MM.1S (cell line): Measurements from ENCODE around the gene SRGAP2.
"Not testable (repeated sequence)": the region's sequence is repeated elsewhere in the genome, so short reads cannot be mapped to it uniquely, and the experiment has no call there.

Source experiments
- DNase-seq: peaks from one replicate; pipeline ENCODE4 v3.0.0-alpha.2; 2015
- H2AFZ ChIP-seq: fragments of 300-600 bp; sonication (generic); 2 replicates; pipeline ENCODE4 v1.6.0; 2016; ENCODE audit warnings: antibody characterized with exemption, low read length
- H3F3A ChIP-seq: fragments of 300-600 bp; sonication (generic); 2 replicates; pipeline ENCODE4 v1.6.1; 2016; ENCODE audit warnings: mild to moderate bottlenecking, antibody characterized with exemption, low read length, moderate library complexity, mixed read lengths; ENCODE audit not compliant: insufficient read depth
- H3K27ac ChIP-seq: fragments of 300-600 bp; sonication (generic); 2 replicates; pipeline ENCODE4 v1.5.1; 2016; ENCODE audit warnings: mild to moderate bottlenecking, low read length
- H3K27me3 ChIP-seq: fragments of 300-600 bp; sonication (generic); replicated peaks from 2 replicates; pipeline ENCODE4 v1.6.0; 2016; ENCODE audit warnings: low read length; ENCODE audit not compliant: insufficient read depth
- H3K36me3 ChIP-seq: fragments of 300-600 bp; sonication (generic); replicated peaks from 2 replicates; pipeline ENCODE4 v1.6.1; 2016; ENCODE audit warnings: mild to moderate bottlenecking, low read length, mixed read lengths; ENCODE audit not compliant: insufficient read depth
- H3K4me1 ChIP-seq: fragments of 300-600 bp; sonication (generic); 2 replicates; pipeline ENCODE4 v1.6.1; 2016; ENCODE audit warnings: low read length, mixed read lengths
- H3K4me2 ChIP-seq: fragments of 300-600 bp; sonication (generic); 2 replicates; pipeline ENCODE4 v1.6.0; 2016; ENCODE audit warnings: low read depth, low read length
- H3K4me3 ChIP-seq: fragments of 300-600 bp; sonication (generic); 2 replicates; pipeline ENCODE4 v1.5.1; 2016; ENCODE audit warnings: low read length, mixed read lengths
- H3K79me2 ChIP-seq: fragments of 300-600 bp; sonication (generic); 2 replicates; pipeline ENCODE4 v1.6.1; 2016; ENCODE audit warnings: mixed run types, low read length, mixed read lengths
- H3K9ac ChIP-seq: fragments of 300-600 bp; sonication (generic); 2 replicates; pipeline ENCODE4 v1.6.1; 2016; ENCODE audit warnings: low read length, mixed read lengths
- H3K9me2 ChIP-seq: fragments of 300-600 bp; sonication (generic); replicated peaks from 2 replicates; pipeline ENCODE4 v1.6.1; 2016; ENCODE audit warnings: mild to moderate bottlenecking, low read length, mixed read lengths; ENCODE audit not compliant: insufficient read depth
- H3K9me3 ChIP-seq: fragments of 300-600 bp; sonication (generic); replicated peaks from 2 replicates; pipeline ENCODE4 v1.6.1; 2016; ENCODE audit warnings: mild to moderate bottlenecking, low read length, mixed read lengths; ENCODE audit not compliant: insufficient read depth
- H4K20me1 ChIP-seq: fragments of 300-600 bp; sonication (generic); 2 replicates; pipeline ENCODE4 v1.6.1; 2016; ENCODE audit warnings: mild to moderate bottlenecking, low read length, moderate library complexity, mixed read lengths; ENCODE audit not compliant: insufficient read depth

SRGAP2 gene

DNA sequence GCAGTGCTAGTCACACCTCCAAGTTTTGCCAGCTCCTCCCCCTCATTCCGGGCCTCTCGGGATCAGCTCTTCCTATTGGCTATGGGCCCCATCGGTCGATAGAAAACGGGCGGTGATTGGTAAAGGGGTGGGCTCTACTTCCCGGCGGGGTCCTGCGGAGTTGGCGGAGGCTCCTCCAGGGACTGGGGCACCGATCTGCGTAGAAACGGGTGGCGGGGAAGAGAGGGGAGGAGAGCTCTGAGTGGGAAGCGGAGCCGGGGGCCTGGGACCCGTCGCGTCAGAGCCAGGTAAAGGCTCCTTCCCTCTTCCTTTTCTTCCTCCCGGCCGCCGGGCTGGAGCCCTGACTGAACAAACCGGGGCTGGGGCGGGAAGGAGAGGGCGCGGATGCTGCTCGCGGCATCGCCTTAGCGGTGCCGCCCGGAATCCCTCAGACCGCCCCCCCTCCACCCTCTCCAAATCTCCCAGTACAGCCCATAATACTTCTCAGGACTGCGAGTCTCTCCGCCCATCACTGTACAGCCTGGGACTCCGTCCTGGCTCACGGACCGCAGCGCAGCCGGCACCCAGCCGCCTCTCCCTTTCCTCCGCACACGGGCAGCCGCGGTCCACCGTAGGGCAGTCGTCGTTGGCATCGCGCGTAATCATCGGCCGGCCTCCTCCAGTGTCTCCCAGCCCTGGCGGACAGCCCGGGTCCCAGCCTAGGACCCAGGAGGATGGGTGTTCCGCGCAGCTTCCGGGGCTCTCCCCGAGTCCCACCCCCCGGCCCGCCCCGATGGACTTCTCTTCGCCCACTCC, at the start of gene SRGAP2:
TSS of gene SRGAP2 (plus strand) at position 178 of the 795 bp plus-strand sequence. CDS start 2,430 bp downstream, outside the sequence.
- peak within 1 kb of the TSS; percentile 62; the same call in 1 of the 2 replicates for H3K9ac ChIP-seq
- H2AFZ ChIP-seq, H3K4me2 ChIP-seq: not testable (repeated sequence)

DNA sequence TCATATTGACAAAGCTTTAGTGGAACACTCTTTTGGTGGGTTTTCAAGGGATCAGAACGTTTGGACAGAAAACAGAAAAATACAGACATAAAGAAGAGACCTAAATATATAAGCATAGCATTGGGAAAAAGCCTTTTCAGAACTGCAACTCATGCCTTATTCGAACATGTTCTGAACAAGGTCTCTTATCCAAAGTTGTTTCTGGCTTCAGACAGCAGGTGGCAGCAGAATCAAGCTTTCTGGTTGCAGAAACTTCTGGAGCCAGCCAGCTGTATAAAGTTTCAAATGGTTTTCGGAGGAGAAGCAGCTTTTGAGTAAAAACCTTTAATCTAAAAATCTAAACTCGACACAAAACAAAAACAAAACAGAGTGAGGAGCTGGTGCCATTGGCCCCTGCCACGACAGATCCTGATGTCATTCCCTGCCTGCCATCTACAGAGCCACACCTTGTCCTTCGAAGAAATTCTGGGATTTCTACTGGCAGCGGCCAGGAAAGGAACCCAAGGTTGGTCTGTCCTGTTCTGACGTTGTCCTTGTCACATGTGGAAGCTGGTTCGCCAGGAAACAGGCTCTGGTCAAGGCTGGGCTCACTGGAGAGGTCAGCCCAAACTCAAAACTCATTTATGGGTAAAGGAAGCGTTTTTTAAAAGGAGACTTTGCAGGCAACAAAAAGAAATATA, 35.9 kb upstream of the SRGAP2 start:
- not testable (repeated sequence) for H3K4me1 ChIP-seq, H3K27me3 ChIP-seq, H3K79me2 ChIP-seq, H3K9me2 ChIP-seq, H3K36me3 ChIP-seq, H3K27ac ChIP-seq, H3K4me3 ChIP-seq, H3K9me3 ChIP-seq, H3K9ac ChIP-seq, H2AFZ ChIP-seq, H4K20me1 ChIP-seq, DNase-seq, H3K4me2 ChIP-seq, H3F3A ChIP-seq

More for the DNA sequence above, at the start of gene SRGAP2:
- not testable (repeated sequence) for H3K36me3 ChIP-seq, H3K9me3 ChIP-seq, H4K20me1 ChIP-seq, H3K4me1 ChIP-seq, H3K79me2 ChIP-seq, H3K27me3 ChIP-seq, H3K9me2 ChIP-seq, H3F3A ChIP-seq
- DNase-seq, result peak; percentile 62
- Histone ChIP-seq H3K27ac (peak within 1 kb of the TSS; percentile 59; the same call in 1 of the 2 replicates), H3K4me3 (peak within 1 kb of the TSS; percentile 55; the same call in 1 of the 2 replicates)

DNA sequence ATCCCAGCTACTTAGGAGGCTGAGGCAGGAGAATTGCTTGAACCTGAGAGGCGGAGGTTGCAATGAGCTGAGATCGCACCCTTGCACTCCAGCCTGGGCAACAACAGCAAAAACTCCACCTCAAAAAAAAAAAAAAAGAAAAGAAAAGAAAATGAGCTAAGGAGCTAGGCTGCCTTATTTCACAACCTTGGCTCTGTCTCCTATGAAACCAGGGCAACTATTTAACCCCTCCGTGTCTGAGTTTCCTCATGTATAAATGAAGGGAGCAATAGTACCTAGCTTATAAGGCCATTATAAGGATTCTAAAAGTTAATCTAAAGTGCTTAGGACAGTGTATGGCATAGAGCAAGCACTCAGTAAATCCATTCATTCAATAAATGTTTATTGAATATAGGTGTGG, 33.5 kb upstream of the SRGAP2 start:
- H3K9ac ChIP-seq, H3K79me2 ChIP-seq, H3K9me3 ChIP-seq, H3F3A ChIP-seq, DNase-seq, H2AFZ ChIP-seq, H3K36me3 ChIP-seq, H3K27me3 ChIP-seq, H3K27ac ChIP-seq, H3K4me2 ChIP-seq, H3K4me3 ChIP-seq, H4K20me1 ChIP-seq, H3K9me2 ChIP-seq, H3K4me1 ChIP-seq: not testable (repeated sequence)

DNA sequence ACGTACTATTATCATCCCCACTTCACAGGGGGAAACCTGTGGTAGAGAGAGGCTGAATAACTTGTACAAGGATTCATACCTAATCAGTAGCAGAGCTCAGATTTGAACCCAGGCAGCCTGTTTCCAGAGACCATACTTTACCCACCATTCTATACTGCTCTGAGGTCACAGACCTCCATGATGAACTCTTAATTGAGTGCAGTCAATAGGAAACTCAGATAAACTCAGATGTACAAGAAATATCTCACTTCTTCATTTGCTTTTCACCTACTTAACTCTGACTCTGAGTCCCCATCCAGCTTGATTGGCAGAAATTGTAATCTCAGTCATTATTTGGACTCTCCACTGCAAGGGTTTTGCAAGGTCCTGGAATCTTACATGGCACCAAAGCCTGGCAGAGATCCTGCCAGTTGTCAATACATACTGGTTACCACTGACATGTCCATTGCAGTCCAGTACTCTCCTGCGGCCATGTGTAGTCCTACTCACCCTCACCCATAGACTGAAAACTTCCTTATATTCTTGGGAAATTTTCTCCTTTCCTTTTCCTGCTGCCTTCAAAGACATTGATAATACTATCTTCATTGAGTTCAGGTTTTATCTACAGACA, 30.1 kb upstream of the SRGAP2 start:
- not testable (repeated sequence) for H3K4me3 ChIP-seq, H4K20me1 ChIP-seq, DNase-seq, H3K9ac ChIP-seq, H3K4me2 ChIP-seq, H3K79me2 ChIP-seq, H3K27ac ChIP-seq, H3K4me1 ChIP-seq, H3K36me3 ChIP-seq, H2AFZ ChIP-seq, H3F3A ChIP-seq, H3K27me3 ChIP-seq, H3K9me3 ChIP-seq, H3K9me2 ChIP-seq

GRCh38 chr1:206174182-206174868, 29.0 kb upstream of the SRGAP2 start:
- H3K27ac ChIP-seq, H3K4me2 ChIP-seq, H3K27me3 ChIP-seq, H3K9me2 ChIP-seq, H2AFZ ChIP-seq, H3K4me1 ChIP-seq, H3K4me3 ChIP-seq, H3F3A ChIP-seq, H4K20me1 ChIP-seq, H3K36me3 ChIP-seq, H3K9me3 ChIP-seq, H3K79me2 ChIP-seq, H3K9ac ChIP-seq: not testable (repeated sequence)
- peak; percentile 2 for DNase-seq

- not testable (repeated sequence) for H3K4me2 ChIP-seq, H3K9ac ChIP-seq, H3K9me3 ChIP-seq, H3F3A ChIP-seq, H3K9me2 ChIP-seq, H2AFZ ChIP-seq, H4K20me1 ChIP-seq, H3K4me3 ChIP-seq, H3K27me3 ChIP-seq, H3K27ac ChIP-seq, H3K36me3 ChIP-seq, H3K79me2 ChIP-seq, H3K4me1 ChIP-seq
- DNase-seq, result peak; percentile 2
Observed at GRCh38 chr1:206175459-206176113, 27.8 kb upstream of the SRGAP2 start.

- not testable (repeated sequence) for DNase-seq, H4K20me1 ChIP-seq, H3K9me2 ChIP-seq, H3K36me3 ChIP-seq, H3K27ac ChIP-seq, H3K4me2 ChIP-seq, H2AFZ ChIP-seq, H3K4me1 ChIP-seq, H3K4me3 ChIP-seq, H3K9ac ChIP-seq, H3K27me3 ChIP-seq, H3F3A ChIP-seq, H3K79me2 ChIP-seq, H3K9me3 ChIP-seq
Observed at GRCh38 chr1:206176114-206176502, 27.2 kb upstream of the SRGAP2 start.
